ENCODE results near the gene CYTH3. TPM values are rescaled to one million over a fixed set of nuclear protein-coding genes. Genes with fewer than 3 reads are reported as not detected.

CYTH3 gene
- total and polyA plus RNA-seq, 11 donors = 11.1 to 49.7 (median 22.1) TPM

- Histone ChIP-seq H3K36me3 (no peaks in the 10 kb centered on the region), H3K27me3 (no peaks in the 10 kb centered on the region), H3K27ac (no peak overlapping the region), H3K4me3 (no peak overlapping the region), H3K9me3 (no peaks in the 10 kb centered on the region), H3K4me1 (no peaks in the 10 kb centered on the region)
- TF ChIP-seq CTCF (IDR thresholded peaks at IDR 0.05) (no peak), POLR2A (IDR thresholded peaks at IDR 0.05) (no peak)
- DNase-seq (no peak), ATAC-seq (no peak)
- 96 to 100% (median 97%) methylated on average over 5 of the region's 5 CpGs for WGBS, 4 donors
- intact Hi-C loops (cut with DNase I) = loop anchor here in 3 of 10 donors (5.0 to 10.0 kb wide), 3 partner anchors 32 to 55 kb away; no protein-coding TSS in a partner anchor
Observed at GRCh38 chr7:6279937-6280336, 7.5 kb upstream of the CYTH3 start.

DNA sequence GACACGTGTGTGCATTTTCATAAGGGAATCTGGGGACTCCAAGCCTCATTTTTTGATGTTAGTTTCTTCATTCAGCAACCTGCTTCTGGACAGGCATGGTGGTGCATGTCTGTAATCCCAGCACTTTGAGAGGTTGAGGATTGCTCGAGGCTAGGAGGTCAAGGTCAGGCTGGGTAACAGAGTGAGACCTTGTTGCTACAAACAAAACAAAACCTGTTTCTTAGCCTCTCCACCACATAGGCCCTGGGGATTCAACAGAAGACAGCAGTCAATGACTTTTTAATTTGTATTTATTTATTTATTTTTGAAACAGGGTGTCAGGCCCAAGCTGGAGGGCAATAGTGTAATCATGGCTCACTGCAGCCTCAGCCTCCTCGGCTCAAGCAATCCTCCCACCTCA lies 6.9 kb upstream of the CYTH3 start:
- TF ChIP-seq CTCF (IDR thresholded peaks at IDR 0.05) = no peak
- no peak for TF ChIP-seq POLR2A (IDR thresholded peaks at IDR 0.05)
- Histone ChIP-seq H3K4me1 (no peaks in the 10 kb centered on the region), H3K9me3 (no peaks in the 10 kb centered on the region), H3K36me3 (no peaks in the 10 kb centered on the region), H3K4me3 (no peak overlapping the region), H3K27me3 (no peaks in the 10 kb centered on the region), H3K27ac (no peak overlapping the region)
- DNase-seq (no peak), ATAC-seq (no peak)
- intact Hi-C loops (cut with DNase I) = loop anchor here in 3 of 10 donors (5.0 to 10.0 kb wide), 3 partner anchors 33 to 55 kb away; no protein-coding TSS in a partner anchor
- 72 to 80% (median 78%) methylated on average over 3 of the region's 3 CpGs for WGBS, 4 donors

GRCh38 chr7:6278749-6279310 lies 6.4 kb upstream of the CYTH3 start:
- 92 to 98% (median 95%) methylated on average over 9 of the region's 9 CpGs for WGBS, 4 donors
- no peak for TF ChIP-seq CTCF (IDR thresholded peaks at IDR 0.05)
- TF ChIP-seq POLR2A (IDR thresholded peaks at IDR 0.05) = no peak
- intact Hi-C loops (cut with DNase I) = loop anchor here in 3 of 10 donors (5.0 to 10.0 kb wide), 3 partner anchors 33 to 54 kb away; no protein-coding TSS in a partner anchor
- H3K27ac ChIP-seq = no peak overlapping the region
- H3K4me3 ChIP-seq = no peak overlapping the region
- H3K4me1 ChIP-seq = no peaks in the 10 kb centered on the region
- H3K27me3 ChIP-seq = no peaks in the 10 kb centered on the region
- DNase-seq = no peak
- no peaks in the 10 kb centered on the region for H3K9me3 ChIP-seq
- no peaks in the 10 kb centered on the region for H3K36me3 ChIP-seq
- no peak for ATAC-seq

- Histone ChIP-seq H3K36me3 (no peaks in the 10 kb centered on the region), H3K4me3 (no peak overlapping the region), H3K27ac (no peak overlapping the region), H3K9me3 (no peaks in the 10 kb centered on the region), H3K27me3 (no peaks in the 10 kb centered on the region), H3K4me1 (peaks cover 0 to 10% (median 4%) of the 10 kb centered on the region in 12 donors)
- TF ChIP-seq CTCF (IDR thresholded peaks at IDR 0.05) = no peak
- WGBS, 4 donors = 84 to 91% (median 88%) methylated on average over 4 of the region's 4 CpGs
- ATAC-seq (no peak), DNase-seq (no peak)
- intact Hi-C loops (cut with DNase I) = loop anchor here in 3 of 10 donors (5.0 to 10.0 kb wide), 3 partner anchors 35 to 53 kb away; no protein-coding TSS in a partner anchor
Observed at GRCh38 chr7:6277476-6277875, 5.1 kb upstream of the CYTH3 start.
